Suprapubic skin (tissue), 4 donors: ENCODE measurements around the gene EPC2. TPM values are rescaled to one million over a fixed set of nuclear protein-coding genes. Genes with fewer than 3 reads are reported as not detected.
"Not testable (repeated sequence)": the region's sequence is repeated elsewhere in the genome, so short reads cannot be mapped to it uniquely, and the experiment has no call there.

Experiments
- DNase-seq, 2 donors: peaks; one replicate each; pipeline ENCODE4 v3.0.0-alpha.2; 2019; ENCODE audit warnings: low spot score in 2 of 2
- H3K27ac ChIP-seq: fragments of 200-600 bp; sonication (generic); one replicate; pipeline ENCODE4 v1.5.1; 2019
- H3K27me3 ChIP-seq: fragments of 200-600 bp; sonication (generic); one replicate; pipeline ENCODE4 v1.5.1; 2019
- H3K36me3 ChIP-seq: fragments of 200-600 bp; sonication (generic); one replicate; pipeline ENCODE4 v1.5.1; 2019
- H3K4me1 ChIP-seq: fragments of 200-600 bp; sonication (generic); one replicate; pipeline ENCODE4 v1.5.1; 2019
- H3K4me3 ChIP-seq: fragments of 200-600 bp; sonication (generic); one replicate; pipeline ENCODE4 v1.5.1; 2019; ENCODE audit warnings: mild to moderate bottlenecking
- H3K9me3 ChIP-seq: fragments of 200-600 bp; sonication (generic); one replicate; pipeline ENCODE4 v1.5.1; 2019
- EP300 ChIP-seq: sonication (generic); formaldehyde crosslinking; IDR thresholded peaks from one replicate; pipeline ENCODE4 v1.6.1; 2017; ENCODE audit warnings: antibody characterized with exemption
- POLR2A ChIP-seq, 2 donors: fragments of 450-650 bp; IDR thresholded peaks; one replicate each; pipeline ENCODE4 v1.6.1; 2017; ENCODE audit warnings: antibody characterized with exemption in 2 of 2, mild to moderate bottlenecking in 2 of 2, moderate library complexity in 2 of 2
- POLR2AphosphoS5 ChIP-seq, 3 donors: sonication (generic); formaldehyde crosslinking; IDR thresholded peaks; one replicate each; pipeline ENCODE4 v1.6.1; 2017; ENCODE audit warnings: antibody characterized with exemption in 3 of 3
- WGBS: methylation state at CpG from one replicate; pipeline ENCODE4 v1.1.5; 2018; 5-methylcytosine and 5-hydroxymethylcytosine counted together
- total RNA-seq, 4 donors: library from RNA; depleted of rRNA; stranded (reverse); fragments of >200 nt; gene quantifications; one replicate each; pipeline ENCODE4 v1.1.0, GENCODE V29; 2016
- TF ChIP-seq, protein P1 (sequence below), 2 donors: fragments of 200-600 bp in 1 of 2; fragments of 450-650 bp in 1 of 2; sonication (generic) in 1 of 2; IDR thresholded peaks; one replicate each; pipeline ENCODE4 v1.5.1; 2016 to 2019; ENCODE audit warnings: antibody characterized with exemption in 2 of 2, mild to moderate bottlenecking in 1 of 2, moderate library complexity in 1 of 2

The EPC2 gene
- total RNA-seq, 4 donors from 2014 or later, result 22.9 to 30.3 (median 26.9) TPM

- Histone ChIP-seq H3K4me1 (no peaks in the 10 kb centered on the region), H3K27ac (no peak overlapping the region), H3K36me3 (peaks cover 5% of the 10 kb centered on the region), H3K4me3 (no peak overlapping the region), H3K9me3 (no peaks in the 10 kb centered on the region), H3K27me3 (no peaks in the 10 kb centered on the region)
- DNase-seq, result no peak
- TF ChIP-seq POLR2A (IDR thresholded peaks at IDR 0.05) (no peak), POLR2AphosphoS5 (IDR thresholded peaks at IDR 0.05) (no peak), EP300 (no peak)
- TF ChIP-seq, protein P1, sequence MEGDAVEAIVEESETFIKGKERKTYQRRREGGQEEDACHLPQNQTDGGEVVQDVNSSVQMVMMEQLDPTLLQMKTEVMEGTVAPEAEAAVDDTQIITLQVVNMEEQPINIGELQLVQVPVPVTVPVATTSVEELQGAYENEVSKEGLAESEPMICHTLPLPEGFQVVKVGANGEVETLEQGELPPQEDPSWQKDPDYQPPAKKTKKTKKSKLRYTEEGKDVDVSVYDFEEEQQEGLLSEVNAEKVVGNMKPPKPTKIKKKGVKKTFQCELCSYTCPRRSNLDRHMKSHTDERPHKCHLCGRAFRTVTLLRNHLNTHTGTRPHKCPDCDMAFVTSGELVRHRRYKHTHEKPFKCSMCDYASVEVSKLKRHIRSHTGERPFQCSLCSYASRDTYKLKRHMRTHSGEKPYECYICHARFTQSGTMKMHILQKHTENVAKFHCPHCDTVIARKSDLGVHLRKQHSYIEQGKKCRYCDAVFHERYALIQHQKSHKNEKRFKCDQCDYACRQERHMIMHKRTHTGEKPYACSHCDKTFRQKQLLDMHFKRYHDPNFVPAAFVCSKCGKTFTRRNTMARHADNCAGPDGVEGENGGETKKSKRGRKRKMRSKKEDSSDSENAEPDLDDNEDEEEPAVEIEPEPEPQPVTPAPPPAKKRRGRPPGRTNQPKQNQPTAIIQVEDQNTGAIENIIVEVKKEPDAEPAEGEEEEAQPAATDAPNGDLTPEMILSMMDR (IDR thresholded peaks at IDR 0.05), result no peak
- WGBS, result 75% methylated on average over 3 of the region's 3 CpGs
Measured at GRCh38 chr2:148687543-148687942, 43.0 kb downstream of the EPC2 start.

DNA sequence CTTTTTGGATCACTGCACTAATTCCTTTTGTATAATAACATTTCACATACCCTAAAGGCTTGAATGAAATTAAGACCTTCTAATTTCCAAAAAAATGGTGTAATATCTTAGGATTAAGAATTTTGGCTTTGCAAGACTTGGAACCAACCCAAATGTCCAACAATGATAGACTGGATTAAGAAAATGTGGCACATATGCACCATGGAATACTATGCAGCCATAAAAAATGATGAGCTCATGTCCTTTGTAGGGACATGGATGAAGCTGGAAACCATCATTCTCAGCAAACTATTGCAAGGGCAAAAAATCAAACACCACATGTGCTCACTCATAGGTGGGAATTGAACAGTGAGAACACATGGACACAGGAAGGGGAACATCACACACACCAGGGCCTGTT is 43.5 kb downstream of the EPC2 start:
- not testable (repeated sequence) for H3K4me1 ChIP-seq, H3K27ac ChIP-seq, DNase-seq, H3K4me3 ChIP-seq, H3K36me3 ChIP-seq, H3K9me3 ChIP-seq, H3K27me3 ChIP-seq

DNA sequence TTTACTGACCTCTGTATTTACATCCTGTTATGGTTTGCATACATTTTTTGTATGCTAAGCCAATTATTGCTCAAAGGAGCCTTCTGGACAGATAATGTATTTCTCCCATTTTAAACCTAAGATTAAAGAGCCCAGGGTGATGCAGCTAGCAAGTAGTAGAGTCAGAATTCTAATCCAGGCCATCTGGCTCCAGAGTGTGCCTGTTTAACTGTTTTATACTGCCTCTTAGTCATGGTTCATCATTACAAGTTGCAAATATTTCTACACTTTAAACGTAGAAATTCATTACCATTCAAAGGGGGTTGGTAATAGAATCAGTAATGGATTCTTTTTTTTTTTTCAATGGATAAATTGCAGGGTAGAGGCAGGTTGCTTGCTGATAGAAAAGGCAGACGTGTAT is 52.4 kb downstream of the EPC2 start:
- peaks cover 8% of the 10 kb centered on the region for H3K36me3 ChIP-seq
- H3K27me3 ChIP-seq, result no peaks in the 10 kb centered on the region
- no peak for DNase-seq
- H3K9me3 ChIP-seq, result peaks cover 23% of the 10 kb centered on the region
- TF ChIP-seq POLR2A (IDR thresholded peaks at IDR 0.05) (no peak), POLR2AphosphoS5 (IDR thresholded peaks at IDR 0.05) (no peak), EP300 (no peak)
- TF ChIP-seq, protein P1 (IDR thresholded peaks at IDR 0.05), result no peak
- no peak overlapping the region for H3K27ac ChIP-seq
- no peak overlapping the region for H3K4me3 ChIP-seq
- WGBS, result 78% methylated on average over 2 of the region's 2 CpGs
- H3K4me1 ChIP-seq, result no peaks in the 10 kb centered on the region

- Histone ChIP-seq H3K9me3 (peaks cover 23% of the 10 kb centered on the region), H3K36me3 (peaks cover under 1% of the 10 kb centered on the region), H3K27me3 (no peaks in the 10 kb centered on the region), H3K4me3 (no peak overlapping the region), H3K4me1 (no peaks in the 10 kb centered on the region), H3K27ac (no peak overlapping the region)
- no peak for DNase-seq
- 80% methylated on average over 4 of the region's 4 CpGs for WGBS
- TF ChIP-seq EP300, result no peak
- TF ChIP-seq, protein P1 (IDR thresholded peaks at IDR 0.05), result no peak
Measured at GRCh38 chr2:148699830-148700229, 55.3 kb downstream of the EPC2 start.

DNA sequence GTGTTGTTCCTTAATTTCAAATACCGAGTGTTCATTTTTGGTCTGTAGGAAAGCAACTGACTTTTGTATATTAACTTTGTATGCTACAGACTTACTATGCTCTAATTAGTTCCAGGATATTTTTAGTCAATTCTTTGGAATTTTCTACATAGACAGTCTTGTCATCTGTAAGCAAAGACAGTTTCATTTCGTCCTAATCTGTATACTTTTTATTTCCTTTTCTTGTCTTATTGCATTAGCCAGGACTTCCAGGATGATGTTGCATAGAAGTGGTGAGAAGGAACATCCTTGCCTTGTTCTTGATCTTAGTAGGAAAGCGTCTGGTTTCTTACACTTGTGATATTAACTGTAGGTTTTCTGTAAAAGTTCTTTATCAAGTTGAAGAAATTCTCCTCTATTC is 56.5 kb downstream of the EPC2 start:
- Histone ChIP-seq H3K36me3 (peaks cover 5% of the 10 kb centered on the region), H3K27ac (no peak overlapping the region), H3K4me1 (no peaks in the 10 kb centered on the region), H3K27me3 (no peaks in the 10 kb centered on the region), H3K9me3 (peaks cover 23% of the 10 kb centered on the region), H3K4me3 (no peak overlapping the region)
- whole genome bisulfite sequencing, result 95% methylated on average over 3 of the region's 3 CpGs
- TF ChIP-seq POLR2AphosphoS5 (IDR thresholded peaks at IDR 0.05) (no peak), EP300 (no peak), POLR2A (IDR thresholded peaks at IDR 0.05) (no peak)
- TF ChIP-seq, protein P1 (IDR thresholded peaks at IDR 0.05), result no peak
- no peak for DNase-seq

- peaks cover 23% of the 10 kb centered on the region for H3K9me3 ChIP-seq
- no peaks in the 10 kb centered on the region for H3K4me1 ChIP-seq
- H3K4me3 ChIP-seq, result no peak overlapping the region
- H3K36me3 ChIP-seq, result peaks cover 5% of the 10 kb centered on the region
- DNase-seq, result no peak
- TF ChIP-seq, protein P1 (IDR thresholded peaks at IDR 0.05), result no peak
- TF ChIP-seq EP300, result no peak
- no peak for TF ChIP-seq POLR2A (IDR thresholded peaks at IDR 0.05)
- TF ChIP-seq POLR2AphosphoS5 (IDR thresholded peaks at IDR 0.05), result no peak
- H3K27ac ChIP-seq, result no peak overlapping the region
- H3K27me3 ChIP-seq, result no peaks in the 10 kb centered on the region
Measured at GRCh38 chr2:148701877-148702276, 57.3 kb downstream of the EPC2 start.
